ENCODE results near the gene AQP4.

Gene AQP4

GRCh38 chr18:26818461-26818860 is 47.0 kb downstream of the AQP4 start:
- H3K9me3 Mint-ChIP-seq: peaks cover 27% of the 10 kb centered on the region
- H3K4me3 Mint-ChIP-seq: no peak overlapping the region
- no peak overlapping the region for H3K27ac Mint-ChIP-seq
- no peaks in the 10 kb centered on the region for H3K36me3 Mint-ChIP-seq (ENCODE audit: low read depth)
- intact Hi-C loops (cut with micrococcal nuclease): no loop called here
- peaks cover 4% of the 10 kb centered on the region for H3K27me3 Mint-ChIP-seq
- no peaks in the 10 kb centered on the region for H3K4me1 Mint-ChIP-seq (ENCODE audit: low read depth)

GRCh38 chr18:26813043-26813442 is 52.5 kb downstream of the AQP4 start:
- H3K4me3 Mint-ChIP-seq: no peak overlapping the region
- peaks cover 22% of the 10 kb centered on the region for H3K9me3 Mint-ChIP-seq
- H3K27me3 Mint-ChIP-seq: no peaks in the 10 kb centered on the region
- no peak overlapping the region for H3K27ac Mint-ChIP-seq
- intact Hi-C loops (cut with micrococcal nuclease): no loop called here
- H3K36me3 Mint-ChIP-seq (ENCODE audit: low read depth): no peaks in the 10 kb centered on the region
- peaks cover 12% of the 10 kb centered on the region for H3K4me1 Mint-ChIP-seq (ENCODE audit: low read depth)

GRCh38 chr18:26812462-26812861 is 53.0 kb downstream of the AQP4 start:
- no peak overlapping the region for H3K27ac Mint-ChIP-seq
- intact Hi-C loops (cut with micrococcal nuclease): no loop called here

GRCh38 chr18:26809346-26809745 is 56.2 kb downstream of the AQP4 start:
- intact Hi-C loops (cut with micrococcal nuclease): no loop called here
- Mint-ChIP-seq H3K27ac (no peak overlapping the region), H3K9me3 (peaks cover 7% of the 10 kb centered on the region), H3K27me3 (no peaks in the 10 kb centered on the region), H3K4me1 (ENCODE audit: low read depth) (peaks cover 18% of the 10 kb centered on the region), H3K4me3 (no peak overlapping the region), H3K36me3 (ENCODE audit: low read depth) (no peaks in the 10 kb centered on the region)

More at GRCh38 chr18:26812462-26812861, 53.0 kb downstream of the AQP4 start:
- Mint-ChIP-seq H3K4me3 (no peak overlapping the region), H3K27me3 (no peaks in the 10 kb centered on the region), H3K4me1 (ENCODE audit: low read depth) (peaks cover 12% of the 10 kb centered on the region), H3K36me3 (ENCODE audit: low read depth) (no peaks in the 10 kb centered on the region), H3K9me3 (peaks cover 16% of the 10 kb centered on the region)

DNA sequence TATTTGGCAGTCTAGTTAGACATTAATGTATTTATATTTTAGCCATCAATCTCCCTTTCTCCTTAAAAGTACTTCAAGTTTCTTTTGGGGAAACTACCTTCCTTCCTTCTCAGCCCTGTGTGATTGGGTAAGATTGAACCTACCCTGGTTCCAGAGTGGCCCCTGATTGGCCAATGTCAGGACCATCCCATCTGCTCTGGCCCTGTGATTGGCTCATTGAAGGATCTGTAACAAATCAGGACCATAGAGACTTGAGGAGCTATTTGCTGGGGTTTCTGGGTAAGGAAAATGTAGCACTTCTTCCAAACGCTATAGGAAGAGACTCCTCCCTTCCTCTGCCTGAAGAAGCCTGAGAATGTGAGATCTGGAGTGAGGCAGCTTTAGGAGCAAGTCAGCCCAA is 59.3 kb downstream of the AQP4 start:
- intact Hi-C loops (cut with micrococcal nuclease): no loop called here
- H3K27me3 Mint-ChIP-seq: no peaks in the 10 kb centered on the region
- peaks cover 7% of the 10 kb centered on the region for H3K9me3 Mint-ChIP-seq
- peaks cover 18% of the 10 kb centered on the region for H3K4me1 Mint-ChIP-seq (ENCODE audit: low read depth)
- no peak overlapping the region for H3K27ac Mint-ChIP-seq
- no peaks in the 10 kb centered on the region for H3K36me3 Mint-ChIP-seq (ENCODE audit: low read depth)
- no peak overlapping the region for H3K4me3 Mint-ChIP-seq

GRCh38 chr18:26804519-26804918 is 61.0 kb downstream of the AQP4 start:
- Mint-ChIP-seq H3K4me3 (no peak overlapping the region), H3K36me3 (ENCODE audit: low read depth) (no peaks in the 10 kb centered on the region), H3K9me3 (peaks cover 10% of the 10 kb centered on the region)

GRCh38 chr18:26803643-26804042 is 61.9 kb downstream of the AQP4 start:
- H3K27me3 Mint-ChIP-seq: no peaks in the 10 kb centered on the region
- intact Hi-C loops (cut with micrococcal nuclease): loop anchor here (5.0 kb wide), 1 partner anchor 794 kb away; no protein-coding TSS in a partner anchor

More at GRCh38 chr18:26804519-26804918, 61.0 kb downstream of the AQP4 start:
- intact Hi-C loops (cut with micrococcal nuclease): loop anchor here (5.0 kb wide), 1 partner anchor 793 kb away; no protein-coding TSS in a partner anchor
- H3K27ac Mint-ChIP-seq: no peak overlapping the region
- H3K27me3 Mint-ChIP-seq: no peaks in the 10 kb centered on the region
- peaks cover 16% of the 10 kb centered on the region for H3K4me1 Mint-ChIP-seq (ENCODE audit: low read depth)

DNA sequence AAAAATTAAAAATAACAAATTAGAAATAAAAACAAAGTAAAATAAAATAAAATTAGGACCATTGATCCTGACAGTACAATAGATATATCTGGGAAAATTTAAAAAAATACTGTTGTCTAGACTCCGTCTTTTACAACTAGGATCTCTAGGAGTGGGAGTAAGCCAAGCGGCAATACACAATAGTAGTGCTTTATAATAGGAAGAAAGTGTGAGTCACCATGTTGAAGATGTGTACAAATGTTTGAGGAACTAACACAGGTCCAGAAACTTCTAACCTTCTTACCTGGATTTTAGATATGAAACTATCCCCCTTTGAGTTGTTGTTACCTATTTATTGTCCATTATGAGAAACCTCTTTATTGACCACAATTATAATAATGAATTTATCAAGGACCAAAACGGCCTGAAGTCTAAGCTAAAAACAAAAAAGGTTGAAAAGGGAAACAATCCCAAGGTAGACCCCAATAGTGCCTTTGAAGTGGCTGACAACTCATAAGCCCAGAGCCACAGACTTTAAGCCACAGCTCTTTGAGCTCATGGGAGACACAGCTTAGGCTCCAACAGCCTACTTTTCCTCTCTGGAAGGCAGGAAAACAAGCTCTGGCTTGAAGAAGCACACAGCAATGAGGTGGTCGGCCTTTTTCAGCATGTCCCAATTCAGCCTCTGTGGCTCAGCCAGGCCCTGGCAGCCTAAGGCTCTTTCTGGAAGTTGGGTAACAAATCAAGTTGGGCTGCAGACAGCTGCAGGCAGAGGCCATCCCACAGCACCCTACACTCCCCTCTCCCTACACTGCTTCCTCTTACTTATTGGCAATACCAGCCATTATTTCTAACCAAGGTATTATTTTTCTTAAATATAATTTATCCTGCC is 62.9 kb downstream of the AQP4 start:
- Mint-ChIP-seq H3K4me1 (ENCODE audit: low read depth) (peaks cover 6% of the 10 kb centered on the region), H3K27ac (no peak overlapping the region), H3K9me3 (peaks cover 15% of the 10 kb centered on the region), H3K27me3 (no peaks in the 10 kb centered on the region), H3K4me3 (no peak overlapping the region), H3K36me3 (ENCODE audit: low read depth) (no peaks in the 10 kb centered on the region)
- intact Hi-C loops (cut with micrococcal nuclease): loop anchor here (5.0 kb wide), 1 partner anchor 795 kb away; no protein-coding TSS in a partner anchor

More at GRCh38 chr18:26803643-26804042, 61.9 kb downstream of the AQP4 start:
- Mint-ChIP-seq H3K4me1 (ENCODE audit: low read depth) (peaks cover 7% of the 10 kb centered on the region), H3K27ac (no peak overlapping the region), H3K4me3 (no peak overlapping the region), H3K9me3 (peaks cover 12% of the 10 kb centered on the region), H3K36me3 (ENCODE audit: low read depth) (no peaks in the 10 kb centered on the region)

All from dendritic cell treated with granulocyte-macrophage colony-stimulating factor and Interleukin-4, amounts not matched to agents 40 ng/mL and 50 ng/mL, for 4 days (primary cell).